Stromal cell of bone marrow (primary cell): ENCODE data around the gene TICAM2.

Experiments
- DNase-seq: peaks from one replicate; pipeline ENCODE4 v3.0.0-alpha.2; 2012; ENCODE audit warnings: low read depth

TICAM2 gene

DNA sequence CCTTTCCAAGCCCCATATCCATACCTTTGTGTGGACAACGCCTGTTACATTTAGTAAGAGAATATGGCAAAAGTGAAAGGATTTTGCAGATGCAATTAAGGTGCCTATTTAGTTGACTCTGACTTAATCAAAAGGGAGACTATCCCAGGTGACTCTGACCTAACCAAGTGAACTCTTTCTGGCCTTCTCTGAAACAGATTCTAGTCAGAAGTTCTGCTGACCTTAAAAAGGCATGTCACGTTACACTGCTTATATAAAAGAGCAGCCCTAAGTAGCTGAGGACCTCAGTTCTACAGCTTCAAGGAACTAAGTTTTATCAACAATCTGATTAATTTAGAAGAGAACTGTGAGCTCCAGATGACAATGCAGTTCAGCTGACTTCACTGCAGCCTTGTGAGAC is 5.7 kb upstream of the TICAM2 start:
- no peak for DNase-seq

DNA sequence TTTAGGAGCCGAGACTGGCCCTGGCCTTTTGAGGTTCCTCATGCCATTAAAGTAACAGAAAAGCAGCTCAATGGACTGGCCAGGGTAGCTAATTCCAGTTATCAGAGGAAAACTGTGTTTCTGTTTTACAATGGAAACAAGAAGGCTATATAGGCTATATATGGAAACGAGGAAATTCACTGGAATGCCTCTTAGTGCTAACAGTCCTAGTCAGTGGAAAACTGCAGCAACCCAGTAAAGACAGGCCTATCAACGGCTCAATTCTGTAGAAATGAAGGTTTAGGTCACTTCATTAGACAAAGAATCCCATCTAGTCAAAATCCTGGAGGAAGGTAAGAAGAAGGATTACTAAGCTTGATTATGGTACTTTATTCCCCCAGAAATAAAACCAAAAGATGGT is 3.2 kb upstream of the TICAM2 start:
- DNase-seq = no peak

DNA sequence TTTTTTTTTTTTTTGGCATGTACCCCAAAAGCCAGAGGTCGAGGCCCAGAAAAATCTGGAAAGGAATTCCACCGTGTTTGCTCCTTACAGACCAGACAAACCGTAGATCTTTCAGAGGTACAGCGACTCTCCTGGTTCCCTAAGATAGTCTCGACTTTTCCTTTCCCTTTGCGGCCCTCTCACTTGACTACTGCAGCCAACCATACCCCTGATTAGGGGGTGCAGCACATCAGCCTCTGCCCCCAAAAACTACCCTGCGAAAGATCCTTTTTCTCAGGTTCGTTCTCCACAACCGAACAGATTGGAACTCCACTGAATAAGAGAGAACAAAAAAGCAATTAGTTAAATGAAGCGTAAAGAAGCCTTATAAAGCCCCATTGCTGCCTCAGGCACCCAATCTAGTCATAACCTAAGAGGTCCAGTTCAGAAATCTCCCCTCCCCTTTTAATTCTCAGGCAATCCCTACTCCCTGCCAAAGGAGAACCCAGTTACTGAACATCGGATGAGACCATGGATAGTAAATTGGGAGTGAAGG is 379 bp upstream of the TICAM2 start:
- no peak for DNase-seq

DNA sequence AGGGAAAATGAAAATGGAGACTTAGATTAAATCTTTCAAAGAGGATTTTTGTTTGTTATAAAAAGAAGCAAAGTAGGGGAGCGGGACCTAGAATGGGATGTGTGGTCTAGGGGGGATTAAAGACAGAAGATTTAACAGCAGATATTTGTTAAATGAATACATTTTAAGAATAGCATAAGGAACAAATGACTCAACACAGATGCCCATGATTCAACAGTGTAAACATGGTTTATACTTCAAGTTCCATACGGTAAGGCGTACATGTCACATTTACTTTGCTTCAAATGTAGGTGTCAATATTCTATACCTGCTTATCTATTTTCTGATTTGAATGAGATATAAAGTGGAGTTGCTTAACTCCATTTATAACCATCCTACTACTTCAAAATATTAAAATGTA is 1.5 kb downstream of the TICAM2 start:
- DNase-seq = no peak

DNA sequence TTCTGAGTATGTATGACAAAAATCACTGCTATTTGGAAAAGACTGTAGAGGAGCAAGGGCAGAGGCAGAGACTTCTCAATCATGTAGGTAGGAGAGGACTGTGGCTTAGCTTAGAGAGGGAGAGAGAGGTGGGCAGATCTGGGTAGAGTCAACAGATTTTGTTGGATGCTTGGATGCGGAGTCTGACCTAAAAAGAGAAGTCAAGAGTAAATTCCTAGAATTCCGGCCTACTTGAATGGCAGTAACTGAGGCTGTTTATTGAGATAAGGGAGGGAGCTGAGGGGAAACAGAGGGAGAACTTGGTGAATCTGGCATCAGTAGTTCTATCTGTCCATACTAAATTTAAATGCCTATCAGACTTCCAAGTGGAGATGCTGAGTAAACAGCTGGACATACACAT is 2.4 kb downstream of the TICAM2 start:
- DNase-seq = no peak

DNA sequence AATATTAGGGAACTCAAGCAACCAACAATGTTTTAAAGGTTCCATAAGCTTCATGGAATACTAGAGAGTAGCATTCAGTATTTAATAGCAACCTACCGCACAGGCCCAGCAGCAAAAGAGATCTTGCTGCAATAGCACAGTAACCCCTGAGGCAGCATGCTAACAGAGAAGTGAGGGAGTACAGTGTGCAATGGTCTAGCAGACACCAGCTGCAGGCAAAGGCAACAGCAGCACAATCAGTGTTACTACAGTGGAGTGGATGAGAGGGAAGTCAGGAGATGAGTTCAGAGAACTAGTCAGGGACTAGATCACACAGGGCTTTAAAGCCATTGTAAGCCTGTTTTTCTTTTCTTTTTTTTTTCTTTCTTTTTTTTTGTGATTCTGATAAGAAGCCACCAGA is 2.8 kb downstream of the TICAM2 start:
- DNase-seq = peak; percentile 27

DNA sequence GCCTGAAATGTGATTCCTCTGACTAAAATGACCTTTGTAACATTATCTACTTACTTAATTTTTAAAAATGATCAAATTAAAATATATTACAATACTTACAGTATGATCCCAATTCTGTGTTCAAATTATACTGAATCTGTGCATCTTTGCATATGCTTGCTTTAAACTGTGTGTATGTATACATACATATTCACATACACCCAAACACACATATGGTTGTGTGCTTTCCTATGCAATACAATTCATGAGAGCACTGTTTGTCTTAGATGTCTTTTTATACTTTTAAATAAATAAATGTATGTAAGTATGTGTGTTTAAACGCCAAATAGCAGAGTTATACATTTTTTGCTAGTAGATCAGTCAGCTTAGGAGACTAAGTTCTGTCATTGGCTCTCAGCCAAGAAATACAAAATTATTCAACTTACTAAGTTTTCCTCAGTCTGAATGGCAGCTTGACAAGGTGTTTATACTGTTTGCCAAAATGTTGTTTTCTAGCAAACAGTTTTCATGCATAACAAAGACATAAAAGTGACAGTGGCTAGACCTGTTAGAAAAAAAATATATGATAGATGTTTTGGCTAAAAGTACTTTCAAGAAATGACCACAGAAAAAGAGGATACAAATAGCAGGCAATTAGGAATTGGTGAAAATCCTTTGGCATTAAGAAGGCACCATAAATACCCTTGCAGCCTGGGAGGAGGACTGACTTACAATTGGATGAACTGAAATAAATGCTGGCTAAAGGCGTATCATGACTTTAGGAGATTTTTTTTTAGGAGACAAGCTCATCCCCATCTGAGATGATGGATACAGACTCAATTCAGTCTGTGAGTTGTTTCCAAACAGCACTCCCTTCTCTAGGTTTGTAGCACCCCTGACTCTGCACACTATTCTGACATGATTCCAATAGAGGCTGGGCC is 7.9 kb downstream of the TICAM2 start:
- DNase-seq = peak; percentile 19

DNA sequence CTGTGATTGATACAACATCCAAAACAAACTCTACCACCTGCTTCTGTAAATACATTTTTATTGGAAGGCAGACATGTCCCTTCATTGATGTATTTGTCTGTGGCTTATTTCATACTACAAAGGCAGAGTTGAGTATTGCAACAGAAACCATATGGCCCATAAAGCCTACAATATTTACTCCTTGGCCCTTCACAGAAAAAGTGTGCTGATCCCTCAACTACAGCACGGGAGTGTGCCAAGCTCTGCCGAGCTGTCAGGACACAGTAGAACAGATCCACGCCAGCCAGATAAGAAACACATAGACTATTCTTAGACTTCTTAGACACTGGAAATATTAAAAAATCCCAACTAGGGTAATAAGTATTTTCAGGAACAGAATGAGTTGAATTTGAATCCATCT is 13.2 kb downstream of the TICAM2 start:
- DNase-seq = no peak

DNA sequence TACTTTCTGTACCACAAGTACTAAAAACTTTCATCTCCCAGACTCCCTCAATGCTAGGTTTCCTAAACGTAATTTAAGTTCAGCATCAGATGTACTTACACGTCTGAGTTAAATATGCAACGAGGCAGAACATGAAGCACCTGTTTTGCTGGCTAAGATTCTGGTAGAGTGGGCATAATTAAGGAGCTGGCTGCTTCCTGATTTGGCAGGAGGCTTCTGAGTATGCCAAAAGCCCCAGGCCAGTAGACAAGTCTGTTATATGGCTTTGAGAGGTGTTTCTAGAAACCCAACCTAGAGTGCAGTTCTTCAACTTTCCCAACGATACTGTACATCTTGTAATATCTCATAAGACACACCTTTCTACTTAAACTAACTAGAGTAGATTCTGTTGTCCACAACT is 13.6 kb downstream of the TICAM2 start:
- DNase-seq = no peak

DNA sequence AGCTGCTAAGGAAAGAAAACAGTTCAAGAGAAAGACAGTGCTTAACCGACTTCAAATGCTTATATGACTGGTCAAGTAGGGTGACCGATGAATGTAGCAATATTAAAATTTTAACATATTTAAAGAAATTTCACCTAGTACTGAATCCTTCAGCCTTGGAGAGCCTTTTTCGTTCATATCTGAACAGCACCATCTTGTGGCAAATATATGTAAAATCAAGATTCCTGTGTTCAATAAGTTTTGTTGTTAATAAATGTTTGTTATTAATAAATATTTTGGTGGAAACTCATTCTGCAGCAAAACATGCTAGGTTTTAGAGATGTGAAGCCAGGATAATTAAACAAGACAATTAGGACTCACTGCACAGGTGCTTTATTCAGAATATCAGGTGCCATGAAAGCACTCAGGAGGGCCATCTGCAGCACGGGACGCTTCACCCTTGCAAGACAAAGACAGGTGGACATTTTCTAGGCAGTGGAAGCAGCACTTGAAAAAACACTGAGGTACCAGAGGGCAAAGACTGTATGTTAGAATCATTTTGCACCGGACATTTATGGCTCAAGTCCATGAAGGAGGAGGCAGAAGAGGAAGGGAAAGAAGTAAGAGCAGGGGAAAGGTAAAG is 15.6 kb downstream of the TICAM2 start:
- DNase-seq = peak; percentile 21

DNA sequence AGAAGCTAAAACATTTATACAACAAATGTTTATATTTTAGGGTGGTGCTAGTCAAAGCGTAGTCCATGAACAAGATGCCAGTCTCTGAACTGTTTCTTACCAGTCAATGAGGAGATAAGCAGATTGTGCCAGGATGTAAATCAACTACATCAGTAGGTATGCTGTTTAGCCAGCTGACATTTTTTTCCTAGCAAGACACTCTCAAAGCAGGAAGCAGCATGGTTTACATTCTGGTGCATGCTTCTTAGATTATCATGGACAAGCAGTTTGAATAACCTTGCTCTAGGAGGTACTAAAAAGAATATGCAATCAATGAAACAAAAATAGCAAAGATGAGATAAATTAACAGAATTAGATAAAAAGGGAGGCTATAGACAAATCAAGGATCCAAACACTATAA is 17.0 kb downstream of the TICAM2 start:
- no peak for DNase-seq

DNA sequence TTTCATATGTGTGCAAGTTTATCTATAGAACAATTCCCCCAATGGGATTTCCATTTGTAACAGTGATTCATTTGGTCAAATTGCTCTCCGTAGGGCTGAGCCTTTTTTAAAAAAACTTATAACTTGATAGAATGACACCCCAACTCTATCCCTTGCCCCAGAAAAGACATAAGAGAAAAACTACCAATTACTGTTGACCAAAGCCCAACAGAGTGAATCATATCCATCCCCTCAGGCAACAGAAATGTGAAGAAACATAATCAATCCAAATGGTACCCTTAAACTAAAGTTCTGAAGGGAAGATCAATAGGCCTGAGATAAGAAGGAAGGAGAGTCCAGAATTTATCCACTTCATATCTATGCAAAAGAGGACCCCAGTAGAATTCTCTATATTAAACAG is 17.8 kb downstream of the TICAM2 start:
- no peak for DNase-seq

DNA sequence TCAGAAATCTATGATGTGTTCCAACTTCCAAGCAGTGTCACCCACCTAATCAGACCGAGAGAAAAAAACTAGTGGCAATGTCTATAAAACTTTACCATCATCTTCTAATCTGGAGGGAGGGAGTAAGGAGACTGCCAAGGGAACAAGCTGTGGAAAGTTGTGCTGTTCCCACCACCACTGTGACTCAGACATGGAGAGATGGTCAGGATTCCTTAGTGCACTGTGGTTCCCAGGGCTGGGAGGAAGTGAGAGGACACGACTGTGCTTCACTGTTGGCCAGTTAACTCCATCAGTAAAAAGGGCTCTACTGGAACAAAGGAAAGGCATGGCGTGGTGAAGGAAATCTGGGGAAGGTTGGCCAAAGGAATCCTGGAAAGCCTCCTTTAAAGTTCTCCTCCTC is 18.8 kb downstream of the TICAM2 start:
- DNase-seq = peak; percentile 94

DNA sequence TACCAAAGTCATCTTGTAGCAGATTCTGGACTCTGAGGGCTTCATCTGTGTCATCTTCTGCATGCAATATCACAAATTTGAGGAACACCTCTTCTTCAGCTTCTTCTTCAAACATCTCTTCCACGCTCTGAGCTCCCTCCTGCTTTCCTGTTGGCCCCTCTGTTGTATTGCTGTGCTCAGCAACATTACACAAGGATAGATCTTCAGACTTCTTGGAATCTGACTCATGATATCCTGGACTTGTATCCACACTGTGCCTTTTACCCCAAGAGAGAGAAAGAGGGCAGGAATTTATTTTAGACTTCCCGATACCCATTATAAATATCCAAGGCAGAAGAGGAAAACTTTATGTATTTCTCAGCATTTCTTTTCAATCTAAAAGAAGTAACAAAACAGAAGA is 21.3 kb downstream of the TICAM2 start:
- no peak for DNase-seq

DNA sequence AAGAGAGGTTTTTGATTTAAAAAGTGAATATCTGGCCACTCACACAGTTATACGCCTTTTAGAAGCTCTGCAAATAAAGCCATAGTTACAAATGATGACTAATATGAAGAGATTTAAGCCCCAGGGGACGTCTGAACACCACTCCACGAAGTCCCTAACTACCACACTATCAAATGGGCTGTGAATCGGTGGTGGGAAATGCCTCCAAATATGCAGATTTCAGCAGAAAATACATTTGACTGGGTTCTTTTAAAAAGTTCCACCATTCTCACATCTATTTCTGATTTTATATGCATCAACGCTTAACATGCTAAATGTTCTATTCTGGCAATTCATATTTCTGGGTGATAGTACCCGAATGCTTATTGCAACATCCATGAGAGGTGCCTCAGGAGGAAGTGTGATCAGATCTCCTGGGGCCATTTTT is 22.5 kb downstream of the TICAM2 start:
- peak; percentile 28 for DNase-seq

DNA sequence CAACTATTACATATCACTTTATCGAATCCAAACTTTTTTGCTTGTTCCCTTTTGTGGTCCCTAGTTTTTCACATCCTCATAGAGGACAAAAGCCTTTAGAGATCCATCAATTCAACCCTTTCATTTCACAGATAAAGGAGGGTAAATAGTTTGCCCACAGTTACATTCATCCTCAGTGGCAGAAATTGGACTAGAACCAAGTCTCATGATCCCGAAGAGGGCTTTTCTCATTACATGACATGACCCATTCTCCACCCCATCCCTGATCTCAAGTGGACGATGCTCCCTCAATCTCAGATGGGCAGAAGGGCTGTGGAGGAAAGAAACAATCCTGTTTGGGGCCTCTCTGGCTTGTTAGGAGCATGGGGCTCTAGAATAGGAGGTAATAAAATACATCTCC is 23.1 kb downstream of the TICAM2 start:
- DNase-seq = no peak

DNA sequence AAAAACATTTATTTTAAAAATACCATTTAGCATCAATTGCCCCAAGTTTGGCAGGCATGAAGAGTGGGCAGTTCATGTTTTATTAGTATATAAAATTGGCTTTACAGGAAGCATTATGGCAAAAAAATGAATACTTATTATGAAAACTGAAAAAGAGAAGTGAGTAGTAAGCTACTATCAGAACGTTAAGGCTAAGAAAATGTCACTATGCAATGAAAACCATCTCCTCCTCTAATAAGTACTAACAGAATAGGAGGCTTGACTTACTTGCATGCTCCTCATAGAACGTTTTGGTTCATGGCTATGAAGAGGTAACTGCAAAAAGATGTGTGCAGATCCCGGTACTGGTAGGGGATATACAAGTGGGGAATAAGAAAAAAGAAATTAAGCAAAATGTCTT is 23.6 kb downstream of the TICAM2 start:
- no peak for DNase-seq

DNA sequence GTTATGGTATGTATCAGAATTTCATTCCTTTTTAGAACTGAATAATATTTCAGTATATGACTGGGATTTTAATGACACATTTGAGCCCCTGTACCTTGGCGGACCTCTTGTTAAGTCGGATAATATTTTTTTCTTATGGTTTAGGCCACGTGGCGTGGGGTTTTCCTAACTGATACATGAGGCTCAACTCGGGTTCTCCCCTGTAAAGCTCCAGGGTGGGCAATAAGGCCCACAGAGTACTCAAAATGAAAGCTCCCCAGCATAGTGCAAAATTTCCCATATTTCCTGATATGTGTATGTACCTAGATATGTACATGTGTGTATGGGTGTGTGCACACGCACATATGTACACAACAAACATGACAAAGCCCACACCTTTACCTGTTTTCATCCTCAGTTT is 24.5 kb downstream of the TICAM2 start:
- DNase-seq = no peak

DNA sequence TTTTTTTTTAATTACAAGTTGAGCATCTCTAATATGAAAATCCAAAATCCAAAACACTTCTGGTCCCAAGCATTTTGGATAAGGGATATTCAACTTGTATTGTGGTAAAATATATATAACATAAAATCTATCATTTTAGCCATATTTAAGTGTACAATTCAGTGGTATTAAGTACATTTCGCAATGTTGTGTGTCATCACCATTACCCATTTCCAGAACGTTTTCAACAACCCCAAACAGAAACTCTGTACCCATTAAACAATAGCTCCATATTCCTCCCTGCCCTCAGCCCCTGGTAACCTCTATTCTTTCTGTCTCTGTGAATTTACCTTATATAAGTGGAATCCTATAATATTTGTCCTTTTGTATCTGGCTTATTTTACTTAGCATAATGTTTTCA is 24.9 kb downstream of the TICAM2 start:
- no peak for DNase-seq

DNA sequence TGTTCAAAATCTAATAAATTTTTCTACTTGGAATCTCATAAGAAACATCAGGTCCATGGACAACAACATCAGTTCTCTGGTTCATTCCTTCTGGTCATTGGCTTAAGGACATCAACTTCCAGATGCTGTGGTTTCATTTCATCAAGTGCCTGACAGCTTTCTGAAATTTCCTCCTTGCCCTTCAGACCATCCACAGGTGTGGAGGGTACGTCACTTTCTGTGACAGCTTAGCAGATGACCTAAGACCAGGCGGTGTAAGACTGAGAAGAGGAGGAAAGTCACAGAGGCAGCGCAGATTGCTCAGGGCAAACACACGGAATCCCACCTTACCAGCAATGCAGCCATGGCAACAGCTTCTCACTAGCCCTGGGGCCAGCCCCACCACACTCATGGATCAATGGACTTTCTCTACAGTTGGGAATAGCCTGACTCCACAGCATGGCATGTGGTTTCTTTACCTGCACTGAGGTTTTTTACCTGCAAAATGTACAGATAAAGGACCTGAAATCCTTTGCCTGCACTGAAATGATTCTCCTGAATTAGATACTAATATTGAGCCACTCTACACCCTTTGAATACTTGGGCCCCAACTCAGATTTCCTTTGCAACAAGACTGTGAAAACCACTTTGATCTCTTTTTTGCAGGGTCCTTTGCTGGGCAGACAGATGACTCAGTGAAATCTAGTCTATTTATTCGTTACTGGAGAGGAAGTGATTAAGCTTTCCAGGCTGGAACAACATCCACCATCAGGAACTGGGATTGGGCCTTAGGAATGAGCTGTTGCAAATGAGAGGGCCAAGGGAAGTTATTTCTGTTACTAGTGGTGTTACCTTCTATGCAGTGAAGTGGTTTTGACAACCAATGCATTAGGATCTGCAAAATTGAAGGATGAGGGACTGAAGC is 26.9 kb downstream of the TICAM2 start:
- DNase-seq = no peak

DNA sequence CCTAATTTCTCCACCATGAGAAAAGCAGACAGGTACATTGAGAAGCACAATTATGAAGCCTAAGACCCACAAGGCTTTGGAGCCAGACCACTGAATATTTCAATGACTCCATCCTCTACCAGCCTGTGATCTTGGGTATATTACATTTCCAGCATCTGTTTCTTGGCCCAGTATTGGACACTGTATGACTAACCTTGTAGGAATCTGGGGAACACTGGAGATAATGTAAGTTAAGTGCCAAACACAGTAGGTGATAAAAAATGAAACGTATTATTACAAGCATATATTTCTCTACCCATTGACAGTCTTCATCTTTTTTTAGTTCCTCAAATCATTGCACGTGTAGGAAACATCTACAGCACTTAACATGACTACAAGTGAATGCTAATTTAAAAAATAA is 29.1 kb downstream of the TICAM2 start:
- DNase-seq = peak; percentile 12

DNA sequence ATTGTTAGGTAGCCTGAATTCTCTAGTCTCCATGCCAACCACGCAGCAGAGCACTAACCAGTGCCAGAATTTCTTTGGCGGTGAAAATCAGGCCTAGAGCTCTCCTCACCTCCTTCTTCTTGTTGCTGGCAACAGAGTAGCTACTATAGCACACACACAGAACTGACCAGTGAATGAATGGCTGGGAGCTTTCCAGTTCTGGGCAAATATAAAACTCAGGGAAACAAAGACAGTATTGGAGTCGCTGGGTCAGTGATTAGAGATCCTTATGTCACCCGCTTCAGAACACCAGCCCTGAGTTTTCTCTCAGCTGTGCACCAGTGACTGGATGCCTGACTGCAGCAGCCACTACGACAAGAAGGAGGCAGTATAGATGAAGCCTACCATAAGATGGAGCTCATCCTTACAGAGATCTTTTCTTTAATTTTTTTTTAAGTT is 30.8 kb downstream of the TICAM2 start:
- DNase-seq = no peak
